KMS-11 (cell line): ENCODE measurements around the gene ABCC11.

Experiments used
- H2AFZ ChIP-seq: fragments of 200-600 bp; sonication (generic); 2 replicates; pipeline ENCODE4 v1.6.1; 2016; ENCODE audit warnings: antibody characterized with exemption, mixed run types, low read depth
- H3K27ac ChIP-seq: fragments of 200-600 bp; sonication (generic); 2 replicates; pipeline ENCODE4 v1.6.1; 2016; ENCODE audit warnings: mild to moderate bottlenecking, mixed run types
- H3K27me3 ChIP-seq: fragments of 200-600 bp; sonication (generic); 2 replicates; pipeline ENCODE4 v1.6.1; 2017; ENCODE audit warnings: mild to moderate bottlenecking, low read depth, mixed run types, moderate library complexity; ENCODE audit not compliant: insufficient read depth
- H3K36me3 ChIP-seq: fragments of 200-600 bp; sonication (generic); 2 replicates; pipeline ENCODE4 v1.6.1; 2017; ENCODE audit warnings: mild to moderate bottlenecking, mixed run types; ENCODE audit not compliant: insufficient read depth
- H3K4me1 ChIP-seq: fragments of 200-600 bp; sonication (generic); 2 replicates; pipeline ENCODE4 v1.6.1; 2016; ENCODE audit warnings: mild to moderate bottlenecking, low read depth, mixed run types; ENCODE audit not compliant: poor library complexity, severe bottlenecking
- H3K4me2 ChIP-seq: fragments of 200-600 bp; sonication (generic); 2 replicates; pipeline ENCODE4 v1.7.0; 2016; ENCODE audit warnings: mild to moderate bottlenecking, mixed run types
- H3K4me3 ChIP-seq: fragments of 200-600 bp; sonication (generic); IDR thresholded peaks from 2 replicates; pipeline ENCODE4 v1.6.1; 2017; ENCODE audit warnings: low read depth, low read length, mixed read lengths; ENCODE audit not compliant: insufficient read depth
- H3K79me2 ChIP-seq: fragments of 200-600 bp; sonication (generic); 2 replicates; pipeline ENCODE4 v1.6.1; 2016; ENCODE audit warnings: low read depth, mixed run types; ENCODE audit not compliant: insufficient read depth
- H3K9ac ChIP-seq: fragments of 200-600 bp; sonication (generic); 2 replicates; pipeline ENCODE4 v1.6.1; 2016; ENCODE audit warnings: mild to moderate bottlenecking, mixed run types
- H4K20me1 ChIP-seq: fragments of 200-600 bp; sonication (generic); 2 replicates; pipeline ENCODE4 v1.6.1; 2016; ENCODE audit warnings: mild to moderate bottlenecking, mixed run types; ENCODE audit not compliant: insufficient read depth
- TF ChIP-seq, protein P1 (sequence below): fragments of 200-600 bp; sonication (generic); conservative IDR thresholded peaks from 2 replicates; pipeline ENCODE4 v1.6.1; 2017; ENCODE audit warnings: low read depth, mild to moderate bottlenecking, antibody characterized with exemption, low read length, moderate library complexity, mixed read lengths

ABCC11 gene

DNA sequence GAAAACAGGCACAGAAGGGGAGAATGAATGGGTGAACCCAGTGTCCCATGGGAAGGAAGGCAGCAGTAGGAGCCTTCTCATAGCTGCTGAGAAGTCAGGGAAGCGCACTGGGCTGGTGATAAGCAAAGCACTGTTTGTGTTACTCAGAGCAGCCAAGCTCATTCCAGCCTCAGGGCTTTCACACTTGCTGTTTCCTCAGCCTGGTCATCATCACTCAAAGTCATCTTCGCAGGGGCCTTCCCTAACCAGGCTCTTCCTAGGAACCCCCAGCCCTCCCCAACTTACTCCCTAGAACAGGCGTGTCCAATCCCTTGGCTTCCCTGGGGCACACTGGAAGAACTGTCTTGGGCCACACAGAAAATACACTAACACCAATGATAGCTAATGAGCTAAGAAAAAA is 35.3 kb downstream of the ABCC11 start:
- no peaks in the 10 kb centered on the region for H3K36me3 ChIP-seq
- H3K79me2 ChIP-seq, result no peaks in the 10 kb centered on the region
- H4K20me1 ChIP-seq, result no peaks in the 10 kb centered on the region
- TF ChIP-seq, protein P1, sequence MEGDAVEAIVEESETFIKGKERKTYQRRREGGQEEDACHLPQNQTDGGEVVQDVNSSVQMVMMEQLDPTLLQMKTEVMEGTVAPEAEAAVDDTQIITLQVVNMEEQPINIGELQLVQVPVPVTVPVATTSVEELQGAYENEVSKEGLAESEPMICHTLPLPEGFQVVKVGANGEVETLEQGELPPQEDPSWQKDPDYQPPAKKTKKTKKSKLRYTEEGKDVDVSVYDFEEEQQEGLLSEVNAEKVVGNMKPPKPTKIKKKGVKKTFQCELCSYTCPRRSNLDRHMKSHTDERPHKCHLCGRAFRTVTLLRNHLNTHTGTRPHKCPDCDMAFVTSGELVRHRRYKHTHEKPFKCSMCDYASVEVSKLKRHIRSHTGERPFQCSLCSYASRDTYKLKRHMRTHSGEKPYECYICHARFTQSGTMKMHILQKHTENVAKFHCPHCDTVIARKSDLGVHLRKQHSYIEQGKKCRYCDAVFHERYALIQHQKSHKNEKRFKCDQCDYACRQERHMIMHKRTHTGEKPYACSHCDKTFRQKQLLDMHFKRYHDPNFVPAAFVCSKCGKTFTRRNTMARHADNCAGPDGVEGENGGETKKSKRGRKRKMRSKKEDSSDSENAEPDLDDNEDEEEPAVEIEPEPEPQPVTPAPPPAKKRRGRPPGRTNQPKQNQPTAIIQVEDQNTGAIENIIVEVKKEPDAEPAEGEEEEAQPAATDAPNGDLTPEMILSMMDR, result no peak
- H3K4me2 ChIP-seq, result no peak overlapping the region
- no peak overlapping the region for H3K4me3 ChIP-seq
- no peak overlapping the region for H2AFZ ChIP-seq
- H3K4me1 ChIP-seq, result no peaks in the 10 kb centered on the region
- H3K9ac ChIP-seq, result no peak overlapping the region
- no peaks in the 10 kb centered on the region for H3K27me3 ChIP-seq
- H3K27ac ChIP-seq, result no peak overlapping the region

DNA sequence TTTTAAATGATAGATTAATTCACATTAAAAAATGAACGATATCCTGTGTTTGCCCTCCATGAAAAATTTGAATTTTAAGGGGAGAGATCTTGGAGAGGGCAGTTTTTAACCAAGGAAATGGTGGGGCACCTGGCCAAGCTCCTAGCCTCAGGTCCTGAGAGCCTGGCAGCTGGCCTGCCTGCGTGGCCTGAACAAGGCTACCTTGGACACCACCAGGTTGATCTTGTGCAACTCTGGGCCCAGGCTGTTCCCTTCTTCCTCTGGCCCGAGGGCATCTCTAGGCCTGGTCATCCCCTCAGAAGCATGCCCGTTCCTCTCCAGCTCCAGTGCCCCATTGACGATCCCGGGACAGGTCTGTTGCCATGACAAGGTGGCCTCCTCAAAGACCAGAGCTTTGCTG is 36.6 kb downstream of the ABCC11 start:
- TF ChIP-seq, protein P1, result no peak
- Histone ChIP-seq H3K79me2 (no peaks in the 10 kb centered on the region), H4K20me1 (no peaks in the 10 kb centered on the region), H3K36me3 (no peaks in the 10 kb centered on the region), H3K9ac (no peak overlapping the region), H2AFZ (no peak overlapping the region), H3K4me2 (no peak overlapping the region), H3K4me1 (no peaks in the 10 kb centered on the region), H3K27me3 (no peaks in the 10 kb centered on the region), H3K27ac (no peak overlapping the region), H3K4me3 (no peak overlapping the region)

DNA sequence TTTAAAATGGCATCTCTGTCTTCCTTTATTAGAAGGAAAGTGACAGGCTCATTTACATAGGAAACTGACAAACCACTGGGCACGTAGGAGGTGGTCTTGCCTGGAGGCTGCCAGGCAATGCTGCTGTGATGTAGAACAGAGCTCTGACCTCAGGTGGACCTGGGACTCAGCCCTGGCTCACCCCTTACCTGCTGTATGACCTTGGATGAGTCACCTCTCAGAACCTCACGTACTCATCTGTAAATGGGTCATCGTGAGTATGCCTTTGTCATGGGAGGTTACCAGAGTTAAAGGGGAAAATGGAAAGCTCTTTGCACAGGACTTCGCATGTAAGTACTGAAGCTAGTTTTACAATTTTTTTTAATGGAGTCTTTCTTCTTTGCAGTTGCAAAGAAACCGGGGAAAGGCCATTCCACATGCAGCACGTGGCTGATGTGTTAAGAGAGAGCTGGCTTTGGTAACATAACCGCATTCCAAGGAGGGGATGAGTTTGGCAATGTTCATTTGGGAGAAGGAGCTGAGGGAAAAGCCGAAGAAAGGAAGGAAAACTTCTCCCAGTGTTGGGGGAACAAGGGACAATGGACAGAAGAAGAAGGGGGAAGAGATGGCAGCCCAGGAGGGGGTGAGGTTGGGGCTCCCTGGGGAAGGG is 40.6 kb downstream of the ABCC11 start:
- no peak overlapping the region for H2AFZ ChIP-seq
- H3K4me2 ChIP-seq, result no peak overlapping the region
- no peaks in the 10 kb centered on the region for H3K27me3 ChIP-seq
- TF ChIP-seq, protein P1, result no peak
- no peak overlapping the region for H3K4me3 ChIP-seq
- no peak overlapping the region for H3K9ac ChIP-seq
- H4K20me1 ChIP-seq, result no peaks in the 10 kb centered on the region
- no peaks in the 10 kb centered on the region for H3K4me1 ChIP-seq
- no peaks in the 10 kb centered on the region for H3K79me2 ChIP-seq
- no peaks in the 10 kb centered on the region for H3K36me3 ChIP-seq
- H3K27ac ChIP-seq, result no peak overlapping the region

DNA sequence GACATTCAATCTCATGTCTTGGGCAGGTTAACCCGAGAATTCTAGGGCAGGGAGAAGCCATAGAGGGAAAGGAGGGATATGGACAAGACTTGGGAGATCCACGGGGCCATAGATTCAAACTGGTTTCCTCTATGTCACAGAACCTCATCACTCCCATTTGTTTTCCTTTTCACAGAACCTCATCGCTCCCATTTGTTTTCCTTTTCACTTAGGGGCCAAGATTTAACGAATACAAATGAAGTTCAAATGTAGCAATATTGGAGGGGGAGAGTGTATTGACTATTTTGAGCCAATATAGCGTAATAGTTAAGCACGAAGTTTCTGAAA is 42.6 kb downstream of the ABCC11 start:
- no peaks in the 10 kb centered on the region for H3K27me3 ChIP-seq
- no peak overlapping the region for H3K4me2 ChIP-seq
- no peaks in the 10 kb centered on the region for H3K4me1 ChIP-seq
- no peak overlapping the region for H2AFZ ChIP-seq
- H3K27ac ChIP-seq, result no peak overlapping the region
- no peaks in the 10 kb centered on the region for H3K79me2 ChIP-seq
- H3K9ac ChIP-seq, result no peak overlapping the region
- TF ChIP-seq, protein P1, result no peak
- H4K20me1 ChIP-seq, result no peaks in the 10 kb centered on the region
- H3K4me3 ChIP-seq, result no peak overlapping the region
- no peaks in the 10 kb centered on the region for H3K36me3 ChIP-seq
